HFF-Myc (cell line): Measurements from ENCODE around the gene CEP131.

Experiments used
- DNase-seq: peaks from one replicate; pipeline ENCODE4 v3.0.0-alpha.2; 2011; ENCODE audit warnings: low read depth; ENCODE audit errors: extremely low read depth
- H3K4me3 ChIP-seq: replicated peaks from 2 replicates; pipeline ENCODE4 v1.5.1; 2011; ENCODE audit warnings: low read depth, mild to moderate bottlenecking, control low read depth, low read length
- CTCF ChIP-seq: IDR thresholded peaks from 2 replicates; pipeline ENCODE4 v1.5.1; 2012; ENCODE audit warnings: mild to moderate bottlenecking, low read depth, low read length, control low read depth; ENCODE audit errors: missing control alignments

The CEP131 gene

GRCh38 chr17:81202318-81202717 is 20.4 kb downstream of the CEP131 start:
- no peak for TF ChIP-seq CTCF
- DNase-seq: no peak
- no peak overlapping the region for H3K4me3 ChIP-seq

GRCh38 chr17:81200695-81201580 is 21.8 kb downstream of the CEP131 start:
- peak; percentile 48 for DNase-seq
- no peak overlapping the region for H3K4me3 ChIP-seq
- TF ChIP-seq CTCF: peak; percentile 57

GRCh38 chr17:81200201-81200600 is 22.6 kb downstream of the CEP131 start:
- no peak for TF ChIP-seq CTCF
- DNase-seq: no peak
- no peak overlapping the region for H3K4me3 ChIP-seq

- no peak for TF ChIP-seq CTCF
- DNase-seq: no peak
- no peak overlapping the region for H3K4me3 ChIP-seq
These were observed 23.3 kb downstream of the CEP131 start for GRCh38 chr17:81199482-81199830.

GRCh38 chr17:81198826-81199481 is 23.8 kb downstream of the CEP131 start:
- no peak overlapping the region for H3K4me3 ChIP-seq
- no peak for TF ChIP-seq CTCF
- DNase-seq: no peak

GRCh38 chr17:81197831-81198490 is 24.8 kb downstream of the CEP131 start:
- no peak for DNase-seq
- no peak overlapping the region for H3K4me3 ChIP-seq
- TF ChIP-seq CTCF: no peak
